GM06990 (cell line): Measurements from ENCODE around the gene TEF.

Source experiments
- DNase-seq: peaks from one replicate; pipeline ENCODE4 v3.0.0-alpha.2; 2011; ENCODE audit not compliant: insufficient read length; ENCODE audit errors: extremely low read depth
- H3K27me3 ChIP-seq: replicated peaks from 2 replicates; pipeline ENCODE4 v1.6.0; 2011; ENCODE audit warnings: low read length; ENCODE audit not compliant: control insufficient read depth, insufficient read depth
- H3K36me3 ChIP-seq: 2 replicates; pipeline ENCODE4 v1.5.1; 2011; ENCODE audit warnings: low read length; ENCODE audit not compliant: control insufficient read depth, insufficient read depth
- H3K4me3 ChIP-seq: replicated peaks from 2 replicates; pipeline ENCODE4 v1.5.1; 2011; ENCODE audit warnings: low read depth, mild to moderate bottlenecking, control low read depth, low read length
- CTCF ChIP-seq: IDR thresholded peaks from 2 replicates; pipeline ENCODE4 v1.5.1; 2011; ENCODE audit warnings: low read length, control low read depth, mild to moderate bottlenecking, inconsistent platforms; ENCODE audit not compliant: insufficient read depth, poor library complexity, severe bottlenecking

Gene TEF

GRCh38 chr22:41381329-41382097 lies at the start of gene TEF:
TEF (plus strand) TSS chr22:41381942; CDS start chr22:41382045, 103 bp downstream.
- peak; percentile 99 for DNase-seq
- Histone ChIP-seq H3K4me3 (peak within 1 kb of the TSS; percentile 80), H3K36me3 (no peaks in the 10 kb centered on the region), H3K27me3 (no peaks in the 10 kb centered on the region)
- TF ChIP-seq CTCF = no peak

GRCh38 chr22:41332217-41332939 lies 49.4 kb upstream of the TEF start:
- TF ChIP-seq CTCF = no peak
- peaks cover 27% of the 10 kb centered on the region for H3K36me3 ChIP-seq
- no peak overlapping the region for H3K4me3 ChIP-seq
- no peaks in the 10 kb centered on the region for H3K27me3 ChIP-seq
- no peak for DNase-seq

GRCh38 chr22:41333806-41334205 lies 47.9 kb upstream of the TEF start:
- DNase-seq = no peak
- peaks cover 27% of the 10 kb centered on the region for H3K36me3 ChIP-seq
- no peak overlapping the region for H3K4me3 ChIP-seq
- no peak for TF ChIP-seq CTCF
- H3K27me3 ChIP-seq = no peaks in the 10 kb centered on the region

DNA sequence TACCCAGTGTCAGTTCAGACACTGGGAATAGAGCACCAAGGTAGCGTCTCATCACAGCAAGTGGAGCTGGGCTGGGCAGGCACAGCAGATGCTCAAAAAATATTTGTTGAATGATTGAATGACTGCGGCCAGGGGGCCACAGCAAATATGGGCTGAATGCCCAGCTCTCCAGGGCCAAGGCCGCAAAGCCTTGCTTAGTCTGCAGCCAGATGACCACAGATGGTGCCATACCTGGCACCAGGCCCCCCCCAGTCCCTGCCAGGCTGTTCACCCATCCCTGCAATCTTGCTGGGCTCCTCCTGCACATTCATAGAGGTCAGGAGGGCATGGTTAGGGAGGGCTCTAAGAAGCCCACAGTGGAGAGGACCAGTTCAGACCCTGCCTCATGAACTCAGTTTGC lies 47.5 kb upstream of the TEF start:
- H3K36me3 ChIP-seq = peaks cover 27% of the 10 kb centered on the region
- H3K27me3 ChIP-seq = no peaks in the 10 kb centered on the region
- DNase-seq = no peak
- no peak for TF ChIP-seq CTCF
- no peak overlapping the region for H3K4me3 ChIP-seq

- H3K36me3 ChIP-seq = peaks cover 28% of the 10 kb centered on the region
- TF ChIP-seq CTCF = no peak
- no peaks in the 10 kb centered on the region for H3K27me3 ChIP-seq
- DNase-seq = no peak
- H3K4me3 ChIP-seq = no peak overlapping the region
Observed at GRCh38 chr22:41334951-41335635, 46.6 kb upstream of the TEF start.
